ENCODE results near the gene P2RY8.
"Not testable (repeated sequence)": the region's sequence is repeated elsewhere in the genome, so short reads cannot be mapped to it uniquely, and the experiment has no call there.

The P2RY8 gene

GRCh38 chrX:1546691-1547251, 9.8 kb upstream of the P2RY8 start:
- peak; percentile 53 for DNase-seq
- in situ Hi-C loops (cut with MboI; ENCODE audit: low pct_unique_long_range_greater_than_20kb, low sequenced_read_pairs): no loop called here

GRCh38 chrX:1545776-1546408, 8.9 kb upstream of the P2RY8 start:
- DNase-seq: no peak
- in situ Hi-C loops (cut with MboI; ENCODE audit: low pct_unique_long_range_greater_than_20kb, low sequenced_read_pairs): no loop called here

GRCh38 chrX:1542994-1543725, 6.2 kb upstream of the P2RY8 start:
- DNase-seq: no peak
- in situ Hi-C loops (cut with MboI; ENCODE audit: low pct_unique_long_range_greater_than_20kb, low sequenced_read_pairs): no loop called here

GRCh38 chrX:1539146-1539545, 2.2 kb upstream of the P2RY8 start:
- in situ Hi-C loops (cut with MboI; ENCODE audit: low pct_unique_long_range_greater_than_20kb, low sequenced_read_pairs); DNase-seq: not testable (repeated sequence)

GRCh38 chrX:1537716-1538090, 718 bp upstream of the P2RY8 start:
- DNase-seq; in situ Hi-C loops (cut with MboI; ENCODE audit: low pct_unique_long_range_greater_than_20kb, low sequenced_read_pairs): not testable (repeated sequence)

GRCh38 chrX:1536712-1537030, 314 bp downstream of the P2RY8 start:
- in situ Hi-C loops (cut with MboI; ENCODE audit: low pct_unique_long_range_greater_than_20kb, low sequenced_read_pairs): no loop called here
- DNase-seq: no peak

GRCh38 chrX:1535241-1536041, 1.5 kb downstream of the P2RY8 start:
- in situ Hi-C loops (cut with MboI; ENCODE audit: low pct_unique_long_range_greater_than_20kb, low sequenced_read_pairs): no loop called here
- peak; percentile 95 for DNase-seq

GRCh38 chrX:1534301-1535168, 2.5 kb downstream of the P2RY8 start:
- DNase-seq: peak; percentile 86
- in situ Hi-C loops (cut with MboI; ENCODE audit: low pct_unique_long_range_greater_than_20kb, low sequenced_read_pairs): no loop called here

GRCh38 chrX:1533058-1533457, 3.9 kb downstream of the P2RY8 start:
- in situ Hi-C loops (cut with MboI; ENCODE audit: low pct_unique_long_range_greater_than_20kb, low sequenced_read_pairs): no loop called here
- DNase-seq: no peak

GRCh38 chrX:1531096-1531890, 5.7 kb downstream of the P2RY8 start:
- in situ Hi-C loops (cut with MboI; ENCODE audit: low pct_unique_long_range_greater_than_20kb, low sequenced_read_pairs): no loop called here
- DNase-seq: no peak

GRCh38 chrX:1529756-1530155, 7.2 kb downstream of the P2RY8 start:
- DNase-seq: no peak
- in situ Hi-C loops (cut with MboI; ENCODE audit: low pct_unique_long_range_greater_than_20kb, low sequenced_read_pairs): no loop called here

GRCh38 chrX:1529328-1529727, 7.7 kb downstream of the P2RY8 start:
- DNase-seq: no peak
- in situ Hi-C loops (cut with MboI; ENCODE audit: low pct_unique_long_range_greater_than_20kb, low sequenced_read_pairs): no loop called here

GRCh38 chrX:1528884-1529203, 8.1 kb downstream of the P2RY8 start:
- no peak for DNase-seq
- in situ Hi-C loops (cut with MboI; ENCODE audit: low pct_unique_long_range_greater_than_20kb, low sequenced_read_pairs): no loop called here

GRCh38 chrX:1528186-1528883, 8.7 kb downstream of the P2RY8 start:
- DNase-seq: no peak
- in situ Hi-C loops (cut with MboI; ENCODE audit: low pct_unique_long_range_greater_than_20kb, low sequenced_read_pairs): no loop called here

GRCh38 chrX:1527457-1527856, 9.5 kb downstream of the P2RY8 start:
- DNase-seq: no peak
- in situ Hi-C loops (cut with MboI; ENCODE audit: low pct_unique_long_range_greater_than_20kb, low sequenced_read_pairs): no loop called here

GRCh38 chrX:1526565-1526964, 10.4 kb downstream of the P2RY8 start:
- in situ Hi-C loops (cut with MboI; ENCODE audit: low pct_unique_long_range_greater_than_20kb, low sequenced_read_pairs): no loop called here
- DNase-seq: no peak

GRCh38 chrX:1525583-1526355, 11.2 kb downstream of the P2RY8 start:
- DNase-seq: no peak
- in situ Hi-C loops (cut with MboI; ENCODE audit: low pct_unique_long_range_greater_than_20kb, low sequenced_read_pairs): no loop called here
